Keratinocyte (primary cell): ENCODE measurements around the gene NLRC5. TPM values are rescaled to one million over a fixed set of nuclear protein-coding genes. Genes with fewer than 3 reads are reported as not detected.

Experiments used
- DNase-seq: peaks from one replicate; pipeline ENCODE4 v3.0.0-alpha.2; 2011; ENCODE audit warnings: low read depth, missing footprints, low spot score
- FAIRE-seq: peaks from 2 replicates; lab custom pipeline; 2011; peaks lifted over from hg19 to GRCh38; lab: Jason Lieb, UNC
- H2AFZ ChIP-seq: 2 replicates; pipeline ENCODE4 v1.6.0; 2012; ENCODE audit warnings: low read length, control low read depth, inconsistent platforms; ENCODE audit not compliant: control insufficient read depth
- H3K27ac ChIP-seq: 2 replicates; pipeline ENCODE4 v1.5.1; 2011; ENCODE audit warnings: low read length; ENCODE audit not compliant: control insufficient read depth, insufficient read depth
- H3K27me3 ChIP-seq: 3 replicates; pipeline ENCODE4 v1.6.0; 2011; ENCODE audit warnings: low read length; ENCODE audit not compliant: control insufficient read depth, insufficient read depth; ENCODE audit errors: extremely low read depth
- H3K36me3 ChIP-seq, 2 experiments: 2 replicates in 1 of 2; 3 replicates in 1 of 2; pipeline ENCODE4 v1.5.1; 2011; ENCODE audit warnings: low read length in 2 of 2, mild to moderate bottlenecking in 1 of 2; ENCODE audit not compliant: control insufficient read depth in 2 of 2, insufficient read depth in 2 of 2; ENCODE audit errors: extremely low read depth in 1 of 2
- H3K4me1 ChIP-seq: 3 replicates; pipeline ENCODE4 v1.5.1; 2011; ENCODE audit warnings: low read length; ENCODE audit not compliant: control insufficient read depth, insufficient read depth; ENCODE audit errors: extremely low read depth
- H3K4me2 ChIP-seq: 3 replicates; pipeline ENCODE4 v1.6.0; 2011; ENCODE audit warnings: low read depth, low read length; ENCODE audit not compliant: control insufficient read depth, insufficient read depth; ENCODE audit errors: extremely low read depth
- H3K4me3 ChIP-seq, 3 experiments: fragments of 200-600 bp in 1 of 3; sonication (generic) in 1 of 3; 2 replicates in 2 of 3; 3 replicates in 1 of 3; pipeline ENCODE4 v1.5.1; 2011 to 2016; ENCODE audit warnings: low read length in 3 of 3, mild to moderate bottlenecking in 3 of 3, control low read depth in 2 of 3, inconsistent platforms in 1 of 3, low read depth in 1 of 3, mixed read lengths in 1 of 3, mixed run types in 1 of 3, moderate library complexity in 1 of 3; ENCODE audit not compliant: control insufficient read depth in 2 of 3, insufficient read depth in 2 of 3; ENCODE audit errors: extremely low read depth in 1 of 3
- H3K79me2 ChIP-seq: 2 replicates; pipeline ENCODE4 v1.6.0; 2012; ENCODE audit warnings: low read length; ENCODE audit not compliant: control insufficient read depth, insufficient read depth
- H3K9ac ChIP-seq: 3 replicates; pipeline ENCODE4 v1.6.0; 2011; ENCODE audit warnings: low read length; ENCODE audit not compliant: control insufficient read depth, insufficient read depth; ENCODE audit errors: extremely low read depth
- H3K9me1 ChIP-seq: 3 replicates; pipeline ENCODE4 v1.6.0; 2011; ENCODE audit warnings: low read length; ENCODE audit not compliant: control insufficient read depth, insufficient read depth; ENCODE audit errors: extremely low read depth
- H3K9me3 ChIP-seq: 2 replicates; pipeline ENCODE4 v1.5.1; 2012; ENCODE audit warnings: low read depth, low read length; ENCODE audit not compliant: control insufficient read depth
- H4K20me1 ChIP-seq: 3 replicates; pipeline ENCODE4 v1.6.0; 2011; ENCODE audit warnings: low read length; ENCODE audit not compliant: control insufficient read depth, insufficient read depth; ENCODE audit errors: extremely low read depth
- CTCF ChIP-seq, 3 experiments: IDR thresholded peaks in 1 of 3; conservative IDR thresholded peaks in 1 of 3; optimal IDR thresholded peaks in 1 of 3; 2 replicates in 2 of 3; 3 replicates in 1 of 3; pipeline versions ENCODE3 to v1.5.1; 2011; ENCODE audit warnings: low read length in 3 of 3, mild to moderate bottlenecking in 3 of 3, moderate library complexity in 2 of 3, control low read depth in 1 of 3, inconsistent platforms in 1 of 3; ENCODE audit not compliant: insufficient read depth in 2 of 3; ENCODE audit errors: extremely low read depth in 1 of 3
- EZH2 ChIP-seq: IDR thresholded peaks from one replicate; pipeline ENCODE4 v1.6.1; 2012; ENCODE audit warnings: inconsistent platforms, mild to moderate bottlenecking, low read length, moderate library complexity
- dilution Hi-C: fragments of 300-500 bp; cut with MboI; formaldehyde crosslinking; loops from one replicate; pipeline ENCODE4 v1.7.0; 2020; ENCODE audit warnings: low sequenced_read_pairs; ENCODE audit not compliant: extremely low pct_ligation_motif_present
- polyA plus RNA-seq, 5 experiments: library from polyadenylated mRNA; depleted of rRNA in 3 of 5; stranded (reverse) in 3 of 5; stranded (forward) in 1 of 5; unstranded in 1 of 5; fragments of >200 nt; gene quantifications; 1 replicate in 1 of 5; 2 replicates in 3 of 5; 3 replicates in 1 of 5; pipeline versions ENCODE4 v1.2.1 to v1.2.3, GENCODE V29; 2011 to 2012; ENCODE audit warnings: missing spikeins in 2 of 5, low read depth in 1 of 5, low replicate concordance in 1 of 5

Gene NLRC5
- polyA plus RNA-seq, 1 donor (not counting 4 experiments of a cell fraction or from before 2014, with no cell fraction given): 7.8 TPM

GRCh38 chr16:56950051-56950450 is 39.3 kb upstream of the NLRC5 start:
- H3K27me3 ChIP-seq: no peaks in the 10 kb centered on the region
- no peak overlapping the region for H3K27ac ChIP-seq
- H2AFZ ChIP-seq: no peak overlapping the region
- no peaks in the 10 kb centered on the region for H3K79me2 ChIP-seq
- DNase-seq (no peak), FAIRE-seq (no peak)
- peaks cover 2 to 5% of the 10 kb centered on the region in 2 experiments for H3K36me3 ChIP-seq
- dilution Hi-C loops: no loop called here
- no peaks in the 10 kb centered on the region for H3K9me3 ChIP-seq
- TF ChIP-seq CTCF (optimal IDR thresholded peaks at IDR 0.05 in 1 of 3, IDR thresholded peaks at IDR 0.05 in 1 of 3, conservative IDR thresholded peaks at IDR 0.05 in 1 of 3; ENCODE audit: extremely low read depth in 1 of 3, insufficient read depth in 2 of 3, low read length in 3 of 3) (no peak), EZH2 (no peak)
- H3K4me3 ChIP-seq: no peak overlapping the region
- H4K20me1 ChIP-seq: no peaks in the 10 kb centered on the region
- no peaks in the 10 kb centered on the region for H3K9me1 ChIP-seq
- no peak overlapping the region for H3K9ac ChIP-seq
- H3K4me1 ChIP-seq: no peaks in the 10 kb centered on the region
- no peak overlapping the region for H3K4me2 ChIP-seq

- no peaks in the 10 kb centered on the region for H3K27me3 ChIP-seq
- H3K36me3 ChIP-seq: peaks cover 0 to 1% of the 10 kb centered on the region in 2 experiments
- FAIRE-seq (no peak), DNase-seq (no peak)
- dilution Hi-C loops: no loop called here
- H3K9me1 ChIP-seq: no peaks in the 10 kb centered on the region
- H3K79me2 ChIP-seq: no peaks in the 10 kb centered on the region
- TF ChIP-seq CTCF (optimal IDR thresholded peaks at IDR 0.05 in 1 of 3, IDR thresholded peaks at IDR 0.05 in 1 of 3, conservative IDR thresholded peaks at IDR 0.05 in 1 of 3; ENCODE audit: extremely low read depth in 1 of 3, insufficient read depth in 2 of 3, low read length in 3 of 3) (no peak), EZH2 (no peak)
- H3K4me2 ChIP-seq: no peak overlapping the region
- H2AFZ ChIP-seq: no peak overlapping the region
- no peaks in the 10 kb centered on the region for H3K4me1 ChIP-seq
- no peak overlapping the region for H3K4me3 ChIP-seq
- H3K9ac ChIP-seq: no peak overlapping the region
- H3K9me3 ChIP-seq: no peaks in the 10 kb centered on the region
- no peaks in the 10 kb centered on the region for H4K20me1 ChIP-seq
- H3K27ac ChIP-seq: no peak overlapping the region
These were observed 38.9 kb upstream of the NLRC5 start for GRCh38 chr16:56950455-56950854.
